ENCODE measurements around the gene VSIG10L. TPM values are rescaled to one million over a fixed set of nuclear protein-coding genes. Genes with fewer than 3 reads are reported as not detected.

The VSIG10L gene
- total RNA-seq, 2 experiments from 2014 or later: 0.09 to 1.6 TPM

DNA sequence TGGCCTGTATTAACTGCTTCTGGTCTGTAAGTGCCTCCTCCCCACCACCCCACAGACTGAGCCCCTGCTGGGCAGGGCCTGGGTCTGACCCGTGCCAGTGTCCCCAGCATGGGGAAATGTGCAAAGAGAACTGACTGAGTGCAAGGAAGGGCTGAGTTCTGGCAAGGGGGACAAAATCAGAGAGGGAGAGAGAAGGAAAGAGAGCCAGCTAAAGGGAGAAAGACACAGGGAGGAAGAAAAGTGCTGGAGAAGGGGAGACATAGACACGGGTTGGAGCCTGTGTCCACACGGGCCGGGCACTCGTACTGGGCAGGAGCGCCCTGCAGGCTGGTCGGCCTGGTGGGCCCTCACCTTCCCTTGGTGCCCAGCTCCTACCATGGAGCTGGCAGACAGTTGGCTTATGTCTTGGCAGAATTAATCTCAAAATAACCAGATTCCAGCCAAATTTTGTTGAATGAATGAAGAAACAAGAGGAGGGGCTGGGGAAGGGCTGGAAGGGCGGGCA is 29.3 kb upstream of the VSIG10L start:
- Histone ChIP-seq H2AFZ (ENCODE audit: low read length) (no peak overlapping the region), H3K4me3 (ENCODE audit: low read depth, low read length, poor library complexity, severe bottlenecking) (no peak overlapping the region), H3K36me3 (ENCODE audit: insufficient read depth, low read length) (no peaks in the 10 kb centered on the region), H3K4me1 (ENCODE audit: insufficient read depth, low read length, poor library complexity, severe bottlenecking) (peaks cover 19% of the 10 kb centered on the region), H4K20me1 (ENCODE audit: insufficient read depth, low read length) (no peaks in the 10 kb centered on the region), H3K79me2 (ENCODE audit: insufficient read depth, low read depth, low read length) (no peaks in the 10 kb centered on the region), H3K9me3 (ENCODE audit: low read length) (no peaks in the 10 kb centered on the region), H3K27ac (ENCODE audit: low read depth, low read length, poor library complexity, severe bottlenecking) (no peak overlapping the region), H3K4me2 (ENCODE audit: low read length) (no peak overlapping the region), H3K9me2 (ENCODE audit: insufficient read depth, low read length) (no peaks in the 10 kb centered on the region)
- no TSS peak for BruUV-seq (replicated peaks)
- CTCF ChIA-PET (ENCODE audit: unreplicated experiment): no interaction called here
- intact Hi-C loops (cut with micrococcal nuclease; ENCODE audit: unreplicated experiment): no loop called here
- no peak for DNase-seq (ENCODE audit: low spot score)
- POLR2A ChIA-PET: no interaction called here
- TF ChIP-seq, protein P1, sequence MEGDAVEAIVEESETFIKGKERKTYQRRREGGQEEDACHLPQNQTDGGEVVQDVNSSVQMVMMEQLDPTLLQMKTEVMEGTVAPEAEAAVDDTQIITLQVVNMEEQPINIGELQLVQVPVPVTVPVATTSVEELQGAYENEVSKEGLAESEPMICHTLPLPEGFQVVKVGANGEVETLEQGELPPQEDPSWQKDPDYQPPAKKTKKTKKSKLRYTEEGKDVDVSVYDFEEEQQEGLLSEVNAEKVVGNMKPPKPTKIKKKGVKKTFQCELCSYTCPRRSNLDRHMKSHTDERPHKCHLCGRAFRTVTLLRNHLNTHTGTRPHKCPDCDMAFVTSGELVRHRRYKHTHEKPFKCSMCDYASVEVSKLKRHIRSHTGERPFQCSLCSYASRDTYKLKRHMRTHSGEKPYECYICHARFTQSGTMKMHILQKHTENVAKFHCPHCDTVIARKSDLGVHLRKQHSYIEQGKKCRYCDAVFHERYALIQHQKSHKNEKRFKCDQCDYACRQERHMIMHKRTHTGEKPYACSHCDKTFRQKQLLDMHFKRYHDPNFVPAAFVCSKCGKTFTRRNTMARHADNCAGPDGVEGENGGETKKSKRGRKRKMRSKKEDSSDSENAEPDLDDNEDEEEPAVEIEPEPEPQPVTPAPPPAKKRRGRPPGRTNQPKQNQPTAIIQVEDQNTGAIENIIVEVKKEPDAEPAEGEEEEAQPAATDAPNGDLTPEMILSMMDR (conservative IDR thresholded peaks at IDR 0.05; ENCODE audit: low read length): no peak
- no peak for TF ChIP-seq EZH2phosphoT487 (IDR thresholded peaks at IDR 0.05; ENCODE audit: borderline replicate concordance, low read depth, low read length)

DNA sequence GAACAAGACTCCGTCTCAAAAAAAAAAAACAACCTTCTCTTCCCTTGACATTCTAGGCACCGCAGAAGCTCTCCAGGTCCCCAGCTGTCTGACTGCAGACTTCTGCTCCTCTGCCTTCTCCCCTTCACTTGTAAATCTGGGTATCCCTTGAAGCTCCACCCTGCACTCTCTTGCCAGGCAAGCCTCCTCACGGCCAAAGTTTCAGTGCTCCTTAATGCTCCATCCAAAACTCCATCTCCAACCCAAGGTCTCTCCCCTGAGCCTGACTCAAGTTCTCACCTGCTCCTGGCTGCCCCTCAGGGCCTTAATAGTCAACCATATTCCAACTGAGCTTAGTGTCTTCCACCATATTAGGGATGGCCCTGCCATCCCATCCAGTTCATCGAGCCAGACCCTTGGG is 28.3 kb upstream of the VSIG10L start:
- H3K27ac ChIP-seq (ENCODE audit: low read depth, low read length, poor library complexity, severe bottlenecking): no peak overlapping the region

More for the DNA sequence above, 28.3 kb upstream of the VSIG10L start:
- POLR2A ChIA-PET: no interaction called here
- CTCF ChIA-PET (ENCODE audit: unreplicated experiment): no interaction called here
- peaks cover 23% of the 10 kb centered on the region for H3K4me1 ChIP-seq (ENCODE audit: insufficient read depth, low read length, poor library complexity, severe bottlenecking)
- H3K9me3 ChIP-seq (ENCODE audit: low read length): no peaks in the 10 kb centered on the region
- H3K79me2 ChIP-seq (ENCODE audit: insufficient read depth, low read depth, low read length): peaks cover 8% of the 10 kb centered on the region; the same call in 1 of the 2 replicates
- no peak overlapping the region for H3K4me2 ChIP-seq (ENCODE audit: low read length)
- H3K9me2 ChIP-seq (ENCODE audit: insufficient read depth, low read length): no peaks in the 10 kb centered on the region
- H3K36me3 ChIP-seq (ENCODE audit: insufficient read depth, low read length): no peaks in the 10 kb centered on the region
- TF ChIP-seq, protein P1 (conservative IDR thresholded peaks at IDR 0.05; ENCODE audit: low read length): no peak
- TF ChIP-seq EZH2phosphoT487 (IDR thresholded peaks at IDR 0.05; ENCODE audit: borderline replicate concordance, low read depth, low read length): no peak
- no peaks in the 10 kb centered on the region for H4K20me1 ChIP-seq (ENCODE audit: insufficient read depth, low read length)
- no TSS peak for BruUV-seq (replicated peaks)
- intact Hi-C loops (cut with micrococcal nuclease; ENCODE audit: unreplicated experiment): no loop called here
- DNase-seq (ENCODE audit: low spot score): no peak
- H2AFZ ChIP-seq (ENCODE audit: low read length): no peak overlapping the region
- H3K4me3 ChIP-seq (ENCODE audit: low read depth, low read length, poor library complexity, severe bottlenecking): no peak overlapping the region
